Measurements from ENCODE around the gene RMC1. TPM values are rescaled to one million over a fixed set of nuclear protein-coding genes. Genes with fewer than 3 reads are reported as not detected.

The RMC1 gene
- total RNA-seq, 6 donors from 2014 or later, result 23.3 to 45.1 (median 39.8) TPM

- Histone ChIP-seq H3K4me1 (peaks cover 9 to 20% (median 13%) of the 10 kb centered on the region in 4 donors), H3K4me3 (no peak overlapping the region), H3K9me3 (no peaks in the 10 kb centered on the region), H3K36me3 (peaks cover 11 to 80% (median 50%) of the 10 kb centered on the region in 4 donors), H3K27me3 (no peaks in the 10 kb centered on the region), H3K27ac (peak overlapping the region in 3 of 4 donors; percentile 6 to 60 (median 48))
- 96 to 100% methylated on average over 1 of the region's 1 CpG for WGBS, 2 donors
- TF ChIP-seq CTCF (IDR thresholded peaks at IDR 0.05) (no peak), POLR2A (IDR thresholded peaks at IDR 0.05) (no peak), EP300 (IDR thresholded peaks at IDR 0.05) (no peak), POLR2AphosphoS5 (IDR thresholded peaks at IDR 0.05) (no peak)
- DNase-seq (no peak), ATAC-seq (ENCODE audit: low FRiP score in 2 of 2) (no peak)
Measured at GRCh38 chr18:23512641-23513040, 9.3 kb downstream of the RMC1 start.

- no peak overlapping the region for H3K4me3 ChIP-seq
- peak; percentile 92 to 95 for ATAC-seq (ENCODE audit: low FRiP score in 2 of 2)
- WGBS, 2 donors, result 46 to 48% methylated on average over 17 of the region's 17 CpGs
- peak overlapping the region in 1 of 4 donors; percentile 42 for H3K27ac ChIP-seq
- no peaks in the 10 kb centered on the region for H3K9me3 ChIP-seq
- H3K4me1 ChIP-seq, result peaks cover 9 to 28% (median 13%) of the 10 kb centered on the region in 4 donors
- no peak for TF ChIP-seq POLR2AphosphoS5 (IDR thresholded peaks at IDR 0.05)
- no peak for TF ChIP-seq EP300 (IDR thresholded peaks at IDR 0.05)
- TF ChIP-seq CTCF (IDR thresholded peaks at IDR 0.05), result peak; percentile 66 to 84 (median 78)
- TF ChIP-seq POLR2A (IDR thresholded peaks at IDR 0.05), result no peak
- H3K27me3 ChIP-seq, result no peaks in the 10 kb centered on the region
- DNase-seq, result peak in 1 of 2 donors; percentile 83
- peaks cover 23 to 80% (median 54%) of the 10 kb centered on the region in 4 donors for H3K36me3 ChIP-seq
Measured at GRCh38 chr18:23515911-23516546, 12.7 kb downstream of the RMC1 start.

- TF ChIP-seq CTCF (IDR thresholded peaks at IDR 0.05) (no peak), POLR2A (IDR thresholded peaks at IDR 0.05) (no peak), EP300 (IDR thresholded peaks at IDR 0.05) (peak in 2 of 4 donors; percentile 6 to 58), POLR2AphosphoS5 (IDR thresholded peaks at IDR 0.05) (no peak)
- DNase-seq, result no peak
- ATAC-seq (ENCODE audit: low FRiP score in 2 of 2), result no peak
- H3K27me3 ChIP-seq, result no peaks in the 10 kb centered on the region
- H3K27ac ChIP-seq, result peak overlapping the region; percentile 30 to 83 (median 66)
- peaks cover 31 to 86% (median 68%) of the 10 kb centered on the region in 4 donors for H3K36me3 ChIP-seq
- 59 to 64% methylated on average over 4 of the region's 4 CpGs for WGBS, 2 donors
- H3K4me3 ChIP-seq, result no peak overlapping the region
- H3K4me1 ChIP-seq, result peaks cover 17 to 38% (median 24%) of the 10 kb centered on the region in 4 donors
- H3K9me3 ChIP-seq, result no peaks in the 10 kb centered on the region
Measured at GRCh38 chr18:23519734-23520133, 16.4 kb downstream of the RMC1 start.

- H3K27ac ChIP-seq, result peak overlapping the region in 3 of 4 donors; percentile 9 to 83 (median 78)
- H3K4me1 ChIP-seq, result peaks cover 17 to 28% (median 19%) of the 10 kb centered on the region in 4 donors
- 68 to 83% methylated on average over 7 of the region's 7 CpGs for WGBS, 2 donors
- no peak for ATAC-seq (ENCODE audit: low FRiP score in 2 of 2)
- H3K36me3 ChIP-seq, result peaks cover 31 to 96% (median 75%) of the 10 kb centered on the region in 4 donors
- DNase-seq, result no peak
- TF ChIP-seq POLR2A (IDR thresholded peaks at IDR 0.05), result no peak
- no peaks in the 10 kb centered on the region for H3K9me3 ChIP-seq
- no peak overlapping the region for H3K4me3 ChIP-seq
- H3K27me3 ChIP-seq, result no peaks in the 10 kb centered on the region
Measured at GRCh38 chr18:23521271-23521670, 18.0 kb downstream of the RMC1 start.

- H3K36me3 ChIP-seq, result peaks cover 31 to 96% (median 79%) of the 10 kb centered on the region in 4 donors
- H3K4me1 ChIP-seq, result peaks cover 16 to 26% (median 18%) of the 10 kb centered on the region in 4 donors
- no peaks in the 10 kb centered on the region for H3K9me3 ChIP-seq
- no peak for TF ChIP-seq POLR2A (IDR thresholded peaks at IDR 0.05)
- H3K27ac ChIP-seq, result peak overlapping the region; percentile 57 to 83 (median 80)
- H3K27me3 ChIP-seq, result no peaks in the 10 kb centered on the region
- ATAC-seq (ENCODE audit: low FRiP score in 2 of 2) (no peak), DNase-seq (no peak)
- WGBS, 2 donors, result 75 to 77% methylated on average over 7 of the region's 7 CpGs
- H3K4me3 ChIP-seq, result no peak overlapping the region
Measured at GRCh38 chr18:23521907-23522306, 18.6 kb downstream of the RMC1 start.

All from upper lobe of left lung (tissue), 6 donors.